ENCODE results near the gene RAB20. TPM values are rescaled to one million over a fixed set of nuclear protein-coding genes. Genes with fewer than 3 reads are reported as not detected.
"Not testable (repeated sequence)": the region's sequence is repeated elsewhere in the genome, so short reads cannot be mapped to it uniquely, and the experiment has no call there.

Gene RAB20
- total RNA-seq, 1 experiment from 2014 or later, result 14.3 TPM

- peaks cover 22% of the 10 kb centered on the region for H3K9me3 Mint-ChIP-seq
- ATAC-seq (no peak), DNase-seq (ENCODE audit: low spot score) (no peak)
- TF ChIP-seq NR3C1 (CRISPR knock-in tag; conservative IDR thresholded peaks at IDR 0.05; ENCODE audit: low read depth) (no peak), SOX15 (CRISPR knock-in tag; IDR thresholded peaks at IDR 0.05) (no peak), ZNF263 (CRISPR knock-in tag; IDR thresholded peaks at IDR 0.05; ENCODE audit: low read depth) (no peak), RELA (CRISPR knock-in tag; IDR thresholded peaks at IDR 0.05; ENCODE audit: borderline replicate concordance) (no peak), ARID4B (CRISPR knock-in tag; IDR thresholded peaks at IDR 0.05; ENCODE audit: borderline replicate concordance) (no peak), ZBTB43 (CRISPR knock-in tag; IDR thresholded peaks at IDR 0.05) (no peak), JAZF1 (CRISPR knock-in tag; IDR thresholded peaks at IDR 0.05) (no peak), ZNF425 (CRISPR knock-in tag; conservative IDR thresholded peaks at IDR 0.05) (no peak), ERG (CRISPR knock-in tag; IDR thresholded peaks at IDR 0.05) (no peak), CREB1 (CRISPR knock-in tag; IDR thresholded peaks at IDR 0.05) (no peak), TCF7 (CRISPR knock-in tag; IDR thresholded peaks at IDR 0.05; ENCODE audit: low read depth) (no peak), SMAD4 (CRISPR knock-in tag; IDR thresholded peaks at IDR 0.05) (no peak), ATF2 (CRISPR knock-in tag; IDR thresholded peaks at IDR 0.05; ENCODE audit: borderline replicate concordance, low read depth) (no peak)
- POLR2A ChIA-PET, result no interaction called here
- CTCF ChIA-PET, result no interaction called here
- H3K4me1 Mint-ChIP-seq, result peaks cover 15% of the 10 kb centered on the region
- no peak overlapping the region for H3K4me3 Mint-ChIP-seq
- peaks cover 14% of the 10 kb centered on the region for H3K36me3 Mint-ChIP-seq
- no peak overlapping the region for H3K27ac Mint-ChIP-seq
- peaks cover 9% of the 10 kb centered on the region for H3K27me3 Mint-ChIP-seq (ENCODE audit: low read depth)
These were observed 46.2 kb upstream of the RAB20 start for GRCh38 chr13:110607675-110608224.

GRCh38 chr13:110606281-110606680, 44.8 kb upstream of the RAB20 start:
- ATAC-seq; CTCF ChIA-PET; POLR2A ChIA-PET; H3K4me3 Mint-ChIP-seq; DNase-seq (ENCODE audit: low spot score); H3K27ac Mint-ChIP-seq; H3K27me3 Mint-ChIP-seq (ENCODE audit: low read depth): not testable (repeated sequence)
- peaks cover 14% of the 10 kb centered on the region for H3K36me3 Mint-ChIP-seq
- peaks cover 20% of the 10 kb centered on the region for H3K9me3 Mint-ChIP-seq
- peaks cover 12% of the 10 kb centered on the region for H3K4me1 Mint-ChIP-seq
